BLaER1 treated with 17β-estradiol and CSF1 and Interleukin-3, amounts not matched to agents 10 nM and 100 nM (cell line): ENCODE results near the gene SIRPA.

Experiments
- H3K27ac ChIP-seq, 11 experiments: shearing (Covaris generic); formaldehyde crosslinking; 2 replicates each; pipeline ENCODE4 v1.8.1; 2022
- H3K27me3 ChIP-seq, 11 experiments: shearing (Covaris generic); formaldehyde crosslinking; 2 replicates each; pipeline ENCODE4 v1.8.1; 2022
- H3K36me3 ChIP-seq, 11 experiments: shearing (Covaris generic); formaldehyde crosslinking; 2 replicates each; pipeline ENCODE4 v1.8.1; 2022
- H3K4me1 ChIP-seq, 10 experiments: shearing (Covaris generic); formaldehyde crosslinking; 2 replicates each; pipeline ENCODE4 v1.8.1; 2022
- H3K4me2 ChIP-seq, 11 experiments: shearing (Covaris generic); formaldehyde crosslinking; 2 replicates each; pipeline ENCODE4 v1.8.1; 2022
- H3K4me3 ChIP-seq, 10 experiments: shearing (Covaris generic); formaldehyde crosslinking; 2 replicates each; pipeline ENCODE4 v1.8.1; 2022
- H3K9ac ChIP-seq, 11 experiments: shearing (Covaris generic); formaldehyde crosslinking; 2 replicates each; pipeline ENCODE4 v1.8.1; 2022
- H3K9me3 ChIP-seq, 11 experiments: shearing (Covaris generic); formaldehyde crosslinking; replicated peaks in 1 of 11; 2 replicates each; pipeline ENCODE4 v1.8.1; 2022
- H4K20me1 ChIP-seq, 11 experiments: shearing (Covaris generic); formaldehyde crosslinking; 2 replicates each; pipeline ENCODE4 v1.8.1; 2022
- Cebpa-rat ChIP-seq, 11 experiments: shearing (Covaris generic); IDR thresholded peaks; 2 replicates each; pipeline ENCODE4 v1.8.1; 2022

Gene SIRPA

DNA sequence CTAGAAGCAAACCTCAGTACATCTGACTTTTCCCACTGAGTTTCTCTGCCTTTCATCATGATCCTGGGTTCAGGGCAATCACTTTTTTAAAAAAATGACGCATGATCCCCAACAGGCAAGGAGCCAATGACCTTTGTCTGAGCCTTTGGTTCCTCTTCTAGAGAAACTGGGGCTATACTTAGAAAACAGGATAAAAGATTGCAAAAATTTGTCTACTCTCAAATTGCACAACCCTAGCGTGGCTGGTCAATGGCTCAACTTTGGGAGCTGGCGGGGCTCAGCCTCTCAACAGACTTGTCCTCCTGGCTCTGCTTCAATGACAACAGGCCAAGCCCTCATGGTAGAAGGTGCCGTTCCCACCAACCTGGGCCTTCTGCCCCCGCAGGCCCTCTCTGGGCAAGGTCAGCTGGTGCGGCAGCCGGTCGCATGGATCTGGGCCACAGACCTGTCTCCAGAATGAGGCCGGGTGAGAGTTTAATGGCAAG is 50.0 kb downstream of the SIRPA start:
- H3K4me1 ChIP-seq, result peaks cover 20 to 100% (median 87%) of the 10 kb centered on the region in 10 experiments
- H3K4me3 ChIP-seq, result peak overlapping the region in 3 of 10 experiments; percentile 3 to 22 (median 7); a peak in 1 of 20 replicates
- no peaks in the 10 kb centered on the region for H3K9me3 ChIP-seq
- no peaks in the 10 kb centered on the region; a peak in 1 of 22 replicates for H4K20me1 ChIP-seq
- H3K9ac ChIP-seq, result peak overlapping the region in 9 of 11 experiments; percentile 3 to 87 (median 76); a peak in 14 of 22 replicates
- peak in 10 of 11 experiments; percentile 15 to 99 (median 96); a peak in 18 of 22 replicates for TF ChIP-seq Cebpa-rat (IDR thresholded peaks at IDR 0.05)
- peak overlapping the region in 9 of 11 experiments; percentile 16 to 91 (median 79); a peak in 18 of 22 replicates for H3K4me2 ChIP-seq
- H3K27me3 ChIP-seq, result no peaks in the 10 kb centered on the region
- peaks cover 0 to 2% (median 0%) of the 10 kb centered on the region in 11 experiments; a peak in 2 of 22 replicates for H3K36me3 ChIP-seq
- peak overlapping the region in 10 of 11 experiments; percentile 49 to 98 (median 87); a peak in 19 of 22 replicates for H3K27ac ChIP-seq

GRCh38 chr20:1945660-1946059 is 50.5 kb downstream of the SIRPA start:
- no peaks in the 10 kb centered on the region for H3K9me3 ChIP-seq
- TF ChIP-seq Cebpa-rat (IDR thresholded peaks at IDR 0.05), result no peak
- H3K27me3 ChIP-seq, result no peaks in the 10 kb centered on the region
- no peaks in the 10 kb centered on the region for H4K20me1 ChIP-seq
- peak overlapping the region in 9 of 11 experiments; percentile 3 to 87 (median 76); a peak in 15 of 22 replicates for H3K9ac ChIP-seq
- peak overlapping the region in 9 of 11 experiments; percentile 16 to 91 (median 79); a peak in 18 of 22 replicates for H3K4me2 ChIP-seq
- H3K27ac ChIP-seq, result peak overlapping the region in 10 of 11 experiments; percentile 47 to 98 (median 87); a peak in 19 of 22 replicates
- H3K4me1 ChIP-seq, result peaks cover 20 to 100% (median 90%) of the 10 kb centered on the region in 10 experiments
- H3K36me3 ChIP-seq, result no peaks in the 10 kb centered on the region
- peak overlapping the region in 2 of 10 experiments; percentile 2 to 3; a peak in 1 of 20 replicates for H3K4me3 ChIP-seq

GRCh38 chr20:1946442-1946761 is 51.2 kb downstream of the SIRPA start:
- Histone ChIP-seq H3K27ac (peak overlapping the region in 10 of 11 experiments; percentile 47 to 98 (median 87); a peak in 18 of 22 replicates), H3K9ac (peak overlapping the region in 7 of 11 experiments; percentile 37 to 87 (median 80); a peak in 14 of 22 replicates), H3K4me1 (peaks cover 20 to 100% (median 93%) of the 10 kb centered on the region in 10 experiments), H3K4me3 (no peak overlapping the region), H4K20me1 (no peaks in the 10 kb centered on the region), H3K9me3 (no peaks in the 10 kb centered on the region), H3K4me2 (peak overlapping the region in 9 of 11 experiments; percentile 4 to 91 (median 79); a peak in 16 of 22 replicates), H3K27me3 (no peaks in the 10 kb centered on the region), H3K36me3 (no peaks in the 10 kb centered on the region)
- peak in 1 of 11 experiments; percentile 51; a peak in 1 of 22 replicates for TF ChIP-seq Cebpa-rat (IDR thresholded peaks at IDR 0.05)

DNA sequence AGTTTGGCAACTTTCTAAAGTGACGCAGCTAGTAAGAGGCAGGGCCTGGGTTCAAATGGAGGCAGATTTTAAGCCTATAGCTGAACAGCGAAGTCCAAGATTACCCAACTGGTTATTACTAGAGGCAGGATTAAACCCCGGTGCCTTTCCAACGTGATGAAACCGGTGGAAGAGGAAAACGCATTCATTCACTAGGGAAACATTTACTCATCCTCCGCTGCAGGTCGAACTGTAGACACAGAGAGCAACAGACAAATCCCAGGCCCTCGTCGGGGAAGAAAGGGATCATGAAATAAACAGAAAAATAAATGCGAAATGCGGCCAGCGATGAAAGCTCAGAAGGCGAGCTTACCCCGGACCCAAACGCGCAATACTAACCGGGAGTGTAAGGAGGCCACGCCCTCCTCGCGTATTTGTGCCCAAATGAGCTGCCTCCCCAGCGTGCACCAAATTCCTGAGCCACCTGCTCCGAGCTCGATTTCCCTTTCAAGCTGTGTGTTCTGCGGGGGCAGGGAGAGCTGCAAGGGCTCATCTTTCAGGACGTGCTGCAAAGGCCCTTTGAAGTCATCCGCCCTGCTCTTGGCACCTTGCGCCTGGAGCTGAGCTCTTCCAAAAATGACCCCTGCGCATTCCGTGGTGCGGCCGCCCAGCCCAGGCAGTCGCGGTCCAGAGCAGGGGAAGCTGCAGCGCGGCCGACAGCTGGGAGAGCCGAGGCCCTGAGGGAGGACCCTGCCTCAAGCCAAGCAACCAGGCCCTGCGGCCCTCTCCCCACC is 51.7 kb downstream of the SIRPA start:
- Histone ChIP-seq H3K9ac (peak overlapping the region in 7 of 11 experiments; percentile 8 to 87 (median 80); a peak in 12 of 22 replicates), H3K36me3 (no peaks in the 10 kb centered on the region), H3K9me3 (no peaks in the 10 kb centered on the region), H3K4me1 (peaks cover 20 to 100% (median 96%) of the 10 kb centered on the region in 10 experiments), H3K27me3 (no peaks in the 10 kb centered on the region), H3K4me3 (peak overlapping the region in 1 of 10 experiments; percentile 8; a peak in 2 of 20 replicates), H3K4me2 (peak overlapping the region; percentile 4 to 91 (median 79); a peak in 19 of 22 replicates), H3K27ac (peak overlapping the region in 8 of 11 experiments; percentile 44 to 98 (median 92); a peak in 15 of 22 replicates), H4K20me1 (no peaks in the 10 kb centered on the region)
- TF ChIP-seq Cebpa-rat (IDR thresholded peaks at IDR 0.05), result peak in 4 of 11 experiments; percentile 29 to 60 (median 44); a peak in 4 of 22 replicates

DNA sequence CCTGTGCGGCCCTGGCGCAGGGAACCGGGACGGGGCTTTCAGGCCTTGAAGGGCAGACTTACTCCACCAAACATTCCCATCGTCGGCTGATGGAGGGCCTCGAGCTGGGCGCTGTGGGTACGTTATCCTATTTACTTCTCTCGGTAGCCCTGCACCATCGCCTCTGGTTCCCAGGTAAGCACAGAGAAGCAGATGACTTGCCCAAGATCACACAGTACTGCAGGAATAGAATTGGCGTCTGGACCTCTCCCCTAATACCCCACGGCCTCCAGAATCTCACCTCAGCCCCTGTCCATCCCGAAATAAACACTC is 52.3 kb downstream of the SIRPA start:
- Histone ChIP-seq H3K36me3 (no peaks in the 10 kb centered on the region), H3K4me1 (peaks cover 23 to 100% (median 99%) of the 10 kb centered on the region in 10 experiments), H3K4me3 (peak overlapping the region in 1 of 10 experiments; percentile 8; a peak in 2 of 20 replicates)

DNA sequence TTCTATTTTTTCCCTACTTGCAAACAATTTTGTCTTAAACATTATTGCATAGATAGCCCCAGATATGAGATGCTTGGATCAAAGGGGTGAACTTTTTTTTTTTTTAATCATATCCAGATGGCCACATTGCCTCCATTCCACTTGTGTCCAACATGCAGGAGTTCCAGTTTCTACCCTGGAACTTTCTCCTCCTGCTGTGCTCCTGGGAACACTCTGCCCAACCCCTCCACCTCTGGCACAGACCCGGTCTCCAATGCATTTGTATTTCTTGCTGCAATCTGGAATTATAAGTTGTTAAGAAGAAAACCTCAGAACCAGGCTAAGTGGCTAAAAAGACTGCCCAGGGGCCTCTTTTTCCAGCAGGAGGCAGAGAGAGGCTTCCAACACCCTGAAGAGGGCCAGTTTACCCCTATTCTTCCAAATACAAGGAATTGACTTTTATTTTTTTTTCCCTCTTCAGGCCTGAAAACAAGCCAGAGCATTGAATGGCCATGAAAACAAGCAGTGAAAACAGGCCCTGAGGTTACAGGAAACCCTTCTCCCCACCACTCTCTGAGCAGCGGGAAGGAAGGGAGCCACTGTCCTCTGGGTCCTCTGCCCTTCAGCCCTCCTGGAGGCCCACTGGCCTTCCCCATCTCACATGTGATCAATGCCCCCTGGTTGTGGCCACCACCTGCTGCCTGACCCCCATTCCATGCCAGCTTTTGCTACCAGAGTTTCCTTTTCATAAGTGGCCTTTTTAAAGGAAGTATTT is 54.3 kb downstream of the SIRPA start:
- Histone ChIP-seq H3K4me3 (no peak overlapping the region), H3K36me3 (no peaks in the 10 kb centered on the region), H3K9me3 (no peaks in the 10 kb centered on the region; a peak in 1 of 22 replicates), H3K4me1 (peaks cover 44 to 96% (median 93%) of the 10 kb centered on the region in 10 experiments), H3K4me2 (peak overlapping the region; percentile 28 to 91 (median 79)), H4K20me1 (no peaks in the 10 kb centered on the region), H3K27me3 (no peaks in the 10 kb centered on the region), H3K27ac (peak overlapping the region; percentile 46 to 98 (median 84); a peak in 21 of 22 replicates), H3K9ac (peak overlapping the region; percentile 10 to 87 (median 62); a peak in 16 of 22 replicates)
- TF ChIP-seq Cebpa-rat (IDR thresholded peaks at IDR 0.05), result no peak

More for the DNA sequence above, 52.3 kb downstream of the SIRPA start:
- Histone ChIP-seq H4K20me1 (no peaks in the 10 kb centered on the region), H3K9me3 (no peaks in the 10 kb centered on the region; a peak in 1 of 22 replicates), H3K9ac (peak overlapping the region in 6 of 11 experiments; percentile 27 to 87 (median 82); a peak in 11 of 22 replicates), H3K4me2 (peak overlapping the region in 9 of 11 experiments; percentile 4 to 91 (median 79); a peak in 16 of 22 replicates), H3K27me3 (no peaks in the 10 kb centered on the region), H3K27ac (peak overlapping the region in 7 of 11 experiments; percentile 44 to 98 (median 94); a peak in 14 of 22 replicates)
- TF ChIP-seq Cebpa-rat (IDR thresholded peaks at IDR 0.05), result no peak

DNA sequence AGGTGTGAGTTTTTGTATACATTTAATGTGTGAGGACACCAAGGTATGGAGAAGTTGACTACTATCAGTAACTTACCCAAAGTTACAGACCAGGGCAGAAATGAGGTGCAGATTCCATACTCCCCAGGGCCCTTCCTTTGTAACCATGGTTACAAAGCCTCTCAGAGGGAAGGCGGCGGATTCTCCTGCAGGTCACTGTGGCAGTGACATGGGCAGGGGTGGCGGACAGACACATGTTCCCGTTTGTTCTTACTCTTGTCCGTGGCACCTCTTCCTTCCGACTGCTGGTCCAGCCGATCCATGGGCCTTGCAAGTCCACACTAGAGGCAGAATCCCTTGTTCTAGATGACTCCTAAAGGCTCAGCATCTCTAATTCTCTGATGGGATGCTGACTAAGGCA is 55.6 kb downstream of the SIRPA start:
- Histone ChIP-seq H3K27ac (peak overlapping the region in 10 of 11 experiments; percentile 60 to 98 (median 91); a peak in 16 of 22 replicates), H3K9me3 (no peaks in the 10 kb centered on the region; a peak in 1 of 22 replicates), H3K4me1 (peaks cover 57 to 96% (median 93%) of the 10 kb centered on the region in 10 experiments), H3K4me3 (no peak overlapping the region), H4K20me1 (no peaks in the 10 kb centered on the region), H3K27me3 (no peaks in the 10 kb centered on the region), H3K36me3 (no peaks in the 10 kb centered on the region), H3K4me2 (peak overlapping the region in 6 of 11 experiments; percentile 35 to 91 (median 84); a peak in 11 of 22 replicates), H3K9ac (peak overlapping the region in 4 of 11 experiments; percentile 64 to 87 (median 71); a peak in 5 of 22 replicates)
- no peak for TF ChIP-seq Cebpa-rat (IDR thresholded peaks at IDR 0.05)
